HG03175 (cell line): Measurements from ENCODE around the gene USP53.
"Not testable (repeated sequence)": the region's sequence is repeated elsewhere in the genome, so short reads cannot be mapped to it uniquely, and the experiment has no call there.

Source experiments
- ATAC-seq: cut with Tn5 transposase; IDR thresholded peaks from one replicate; pipeline ENCODE4 v1.9.1; 2021; ENCODE audit warnings: mild to moderate bottlenecking, moderate library complexity; ENCODE audit not compliant: unreplicated experiment

USP53 gene

DNA sequence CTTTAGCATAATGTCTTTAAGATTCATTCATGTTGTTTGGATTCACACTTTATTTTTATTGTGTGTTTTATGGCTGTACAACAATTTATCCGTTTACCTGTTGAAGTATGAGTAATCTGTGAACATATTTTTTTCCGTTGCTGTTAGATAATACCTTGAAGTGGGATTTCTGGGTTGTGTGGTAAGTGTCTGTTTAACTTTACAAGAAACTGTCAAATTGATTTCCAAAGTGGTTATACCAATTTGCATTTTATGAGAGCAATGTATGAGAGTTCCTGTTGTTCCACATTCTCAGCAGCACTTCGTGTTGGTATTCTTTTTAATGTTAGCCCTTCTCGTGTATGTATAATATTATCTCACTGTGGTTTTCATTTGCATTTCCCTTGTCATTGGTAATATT, 53.6 kb downstream of the USP53 start:
- ATAC-seq, result no peak

DNA sequence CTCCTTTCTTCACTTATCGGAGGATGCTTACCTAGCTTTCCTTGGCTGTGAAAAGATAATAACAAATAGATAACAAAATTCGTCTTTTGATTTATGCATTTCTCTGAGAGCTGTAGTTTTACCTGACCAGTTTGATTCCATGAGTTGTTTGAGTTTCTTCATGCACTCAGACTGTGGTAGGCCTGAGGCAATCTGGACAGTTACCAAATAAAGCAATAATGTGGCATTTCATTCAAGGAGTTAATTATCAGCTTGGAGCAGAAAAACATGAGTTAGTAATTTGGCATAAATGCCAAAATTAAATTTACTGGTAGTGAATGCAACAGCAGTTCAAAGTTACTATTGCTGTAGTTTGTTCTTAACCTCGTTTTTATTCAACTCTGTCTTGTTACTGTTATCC, 56.0 kb downstream of the USP53 start:
- ATAC-seq, result no peak

DNA sequence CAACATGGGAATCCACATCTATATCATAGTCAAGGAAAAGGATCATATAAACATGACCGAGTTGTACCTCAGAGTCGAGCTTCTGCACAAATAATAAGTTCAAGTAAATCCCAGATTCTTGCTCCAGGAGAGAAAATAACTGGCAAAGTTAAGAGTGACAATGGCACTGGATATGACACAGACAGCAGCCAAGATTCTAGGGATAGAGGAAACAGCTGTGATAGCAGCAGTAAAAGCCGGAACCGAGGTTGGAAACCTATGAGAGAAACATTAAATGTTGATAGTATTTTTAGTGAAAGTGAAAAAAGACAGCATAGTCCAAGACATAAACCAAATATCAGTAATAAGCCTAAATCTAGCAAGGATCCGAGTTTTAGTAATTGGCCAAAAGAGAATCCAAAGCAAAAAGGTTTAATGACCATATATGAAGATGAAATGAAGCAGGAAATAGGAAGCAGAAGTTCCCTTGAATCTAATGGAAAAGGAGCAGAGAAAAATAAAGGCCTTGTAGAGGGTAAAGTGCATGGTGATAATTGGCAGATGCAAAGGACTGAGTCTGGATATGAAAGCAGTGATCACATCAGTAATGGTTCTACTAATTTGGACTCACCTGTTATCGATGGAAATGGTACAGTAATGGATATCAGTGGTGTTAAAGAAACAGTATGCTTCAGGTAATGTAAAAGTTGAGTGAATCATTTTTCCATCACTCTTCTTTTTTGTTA, 59.0 kb downstream of the USP53 start:
- no peak for ATAC-seq

DNA sequence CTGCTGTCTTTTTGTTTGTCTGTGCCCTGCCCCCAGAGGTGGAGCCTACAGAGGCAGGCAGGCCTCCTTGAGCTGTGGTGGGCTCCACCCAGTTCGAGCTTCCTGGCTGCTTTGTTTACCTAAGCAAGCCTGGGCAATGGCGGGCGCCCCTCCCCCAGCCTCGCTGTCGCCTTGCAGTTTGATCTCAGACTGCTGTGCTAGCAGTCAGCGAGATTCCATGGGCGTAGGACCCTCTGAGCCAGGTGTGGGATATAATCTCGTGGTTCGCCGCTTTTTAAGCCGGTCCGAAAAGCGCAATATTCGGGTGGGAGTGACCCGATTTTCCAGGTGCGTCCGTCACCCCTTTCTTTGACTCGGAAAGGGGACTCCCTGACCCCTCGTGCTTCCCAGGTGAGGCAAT, 67.0 kb downstream of the USP53 start:
- ATAC-seq, result not testable (repeated sequence)

DNA sequence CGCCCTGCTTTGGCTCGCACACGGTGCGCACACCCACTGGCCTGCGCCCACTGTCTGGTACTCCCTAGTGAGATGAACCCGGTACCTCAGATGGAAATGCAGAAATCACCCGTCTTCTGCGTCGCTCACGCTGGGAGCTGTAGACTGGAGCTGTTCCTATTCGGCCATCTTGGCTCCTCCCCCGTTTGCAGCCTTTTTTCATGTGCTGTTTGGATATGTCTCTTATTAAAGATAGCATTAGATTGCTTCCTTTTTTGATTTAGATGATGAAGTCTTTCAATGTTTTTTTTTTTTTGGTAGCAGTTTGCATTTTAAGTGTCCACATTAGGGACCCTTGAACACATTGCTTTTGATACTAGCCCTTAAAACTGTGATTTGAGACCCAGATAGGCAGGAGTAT, 67.4 kb downstream of the USP53 start:
- not testable (repeated sequence) for ATAC-seq

DNA sequence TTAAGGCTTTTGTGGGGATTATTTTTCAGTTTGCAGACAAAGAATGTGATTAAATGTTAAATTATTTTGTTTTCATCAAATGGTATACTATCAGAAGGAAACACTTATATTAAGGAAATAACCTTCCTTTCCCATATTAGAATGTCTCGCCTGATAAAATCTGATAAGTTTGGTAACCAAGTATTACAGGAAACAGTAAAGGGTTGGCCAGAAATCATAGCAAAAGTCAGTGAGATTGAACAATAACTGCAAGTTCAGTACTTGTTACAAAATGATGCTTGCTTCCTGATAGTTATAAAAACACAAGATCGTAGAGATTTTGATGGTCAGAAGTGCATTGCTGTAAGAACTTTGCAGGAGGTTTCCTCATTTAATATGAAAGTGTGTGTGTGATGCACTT, 68.9 kb downstream of the USP53 start:
- no peak for ATAC-seq

DNA sequence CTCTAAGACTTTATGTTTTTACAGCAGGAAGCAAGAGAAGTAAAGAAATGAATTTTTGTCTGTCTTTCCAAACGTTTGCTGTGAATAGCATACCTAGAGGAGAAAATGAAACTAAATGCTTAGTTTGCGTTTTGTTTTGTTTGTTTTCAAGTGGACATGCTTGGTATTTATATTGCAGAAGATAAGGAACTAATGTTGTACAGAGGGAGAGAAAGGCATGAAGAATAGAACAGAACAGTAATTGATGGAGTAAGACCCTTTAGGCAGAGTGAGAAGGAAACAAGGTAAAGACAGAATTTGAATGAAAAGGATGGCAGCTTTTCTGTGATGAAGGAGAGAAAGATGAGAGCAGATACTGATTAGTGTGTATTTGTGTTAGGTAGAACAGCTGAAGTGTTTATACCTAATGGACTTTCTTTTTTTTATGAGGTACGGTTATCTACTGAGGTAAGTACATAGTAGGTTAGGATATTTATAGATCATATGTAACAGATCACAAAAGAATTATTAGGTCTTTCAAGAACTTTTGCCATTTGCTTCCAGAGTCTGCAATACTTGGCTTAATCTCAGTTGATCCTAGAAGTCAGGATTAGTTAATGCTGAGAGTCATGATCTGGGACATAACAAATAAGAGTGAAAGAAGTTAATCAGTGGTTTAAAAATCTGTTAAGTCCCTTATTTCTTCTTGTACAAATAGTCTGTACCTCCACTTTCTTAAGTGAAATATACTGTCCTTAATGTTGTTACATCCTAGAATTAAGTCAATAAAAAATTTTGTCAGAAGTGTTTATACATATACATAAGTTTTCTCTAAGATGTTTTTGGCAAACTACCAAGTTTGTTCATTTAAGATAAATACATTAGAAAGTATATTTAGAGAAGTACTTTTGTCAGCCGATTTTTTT, 72.6 kb downstream of the USP53 start:
- peak; percentile 83 for ATAC-seq

DNA sequence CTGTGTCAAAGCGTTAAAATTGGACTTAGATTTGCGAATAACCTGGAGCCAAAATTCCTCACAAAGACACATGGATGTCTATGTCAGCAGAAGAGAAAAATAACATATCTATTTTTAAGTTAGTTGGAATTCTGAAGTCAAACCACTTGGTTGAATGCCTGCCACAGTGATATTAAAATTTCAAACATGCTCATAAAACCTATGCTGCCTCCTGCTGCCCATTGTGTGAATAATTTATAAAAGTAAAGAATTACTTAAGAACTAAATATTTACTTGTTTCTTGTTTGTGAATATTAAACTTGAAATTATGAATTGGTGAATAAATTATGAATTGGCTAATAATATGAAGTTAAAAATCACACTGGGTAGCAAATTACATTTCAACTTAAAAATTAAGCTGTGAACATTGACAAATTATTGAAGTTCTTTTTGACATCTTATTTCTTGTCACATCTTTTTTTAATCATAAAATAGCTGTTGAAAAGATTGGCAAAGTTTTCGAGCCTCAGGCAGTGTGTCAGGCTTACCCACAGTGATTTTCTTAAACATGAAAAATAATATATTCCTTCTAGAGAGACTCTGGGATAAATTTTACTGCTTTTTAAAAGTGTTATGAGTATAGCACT, 74.0 kb downstream of the USP53 start:
- ATAC-seq, result no peak

DNA sequence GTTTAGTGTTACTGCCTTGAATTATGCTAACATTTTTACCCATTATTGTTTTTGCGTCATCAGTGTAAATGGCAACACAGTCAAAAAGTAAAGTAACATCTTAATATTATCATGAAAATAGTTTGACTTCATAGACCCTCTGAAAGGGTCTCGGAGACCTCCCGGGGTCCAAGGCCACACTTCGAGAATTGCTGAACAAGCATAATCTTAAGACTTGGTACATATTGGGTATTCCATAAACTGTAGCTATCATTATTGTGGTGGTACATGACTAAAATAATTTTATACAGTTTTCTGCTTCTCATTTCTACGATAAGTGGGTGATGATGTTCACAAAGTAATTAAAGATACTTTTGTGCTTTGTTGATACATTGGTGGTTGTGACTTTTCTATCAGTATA, 76.8 kb downstream of the USP53 start:
- ATAC-seq, result no peak

DNA sequence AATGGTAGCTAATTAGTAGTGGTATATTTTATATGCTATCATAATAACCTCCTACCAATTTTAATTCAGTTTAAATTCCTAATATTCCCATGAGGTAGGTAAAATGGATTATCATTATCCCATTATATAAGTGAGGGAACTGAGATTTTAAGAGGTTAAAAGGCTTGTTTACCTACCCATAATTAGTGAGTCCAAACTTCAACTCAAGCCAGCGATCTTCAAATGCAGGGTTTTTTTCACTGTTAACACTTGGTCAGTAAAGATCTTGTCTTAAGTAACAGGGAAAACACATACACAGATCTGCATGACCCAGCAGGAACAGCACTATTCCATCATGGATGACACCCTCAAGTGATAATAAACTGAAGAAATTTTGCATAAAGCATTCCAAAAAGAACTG, 78.1 kb downstream of the USP53 start:
- no peak for ATAC-seq

DNA sequence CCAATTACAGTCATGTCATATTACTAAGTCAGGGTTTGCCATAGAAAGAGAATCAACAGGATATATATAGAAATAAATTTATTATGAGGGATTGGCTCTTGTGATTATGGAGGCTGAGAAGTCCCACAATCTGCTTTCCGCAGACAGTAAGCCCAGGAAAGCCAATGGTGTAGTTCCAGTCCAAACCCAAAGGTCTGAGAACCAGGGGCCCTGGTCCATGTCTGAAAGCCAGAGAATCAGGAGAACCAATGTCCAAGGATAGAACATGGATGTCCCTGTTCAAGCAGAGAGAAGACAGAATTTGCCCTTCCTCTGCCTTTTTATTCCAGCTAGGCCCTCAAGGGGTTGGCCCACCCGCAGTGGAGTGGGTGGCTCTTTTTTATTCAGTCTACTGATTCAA, 83.8 kb downstream of the USP53 start:
- no peak for ATAC-seq

DNA sequence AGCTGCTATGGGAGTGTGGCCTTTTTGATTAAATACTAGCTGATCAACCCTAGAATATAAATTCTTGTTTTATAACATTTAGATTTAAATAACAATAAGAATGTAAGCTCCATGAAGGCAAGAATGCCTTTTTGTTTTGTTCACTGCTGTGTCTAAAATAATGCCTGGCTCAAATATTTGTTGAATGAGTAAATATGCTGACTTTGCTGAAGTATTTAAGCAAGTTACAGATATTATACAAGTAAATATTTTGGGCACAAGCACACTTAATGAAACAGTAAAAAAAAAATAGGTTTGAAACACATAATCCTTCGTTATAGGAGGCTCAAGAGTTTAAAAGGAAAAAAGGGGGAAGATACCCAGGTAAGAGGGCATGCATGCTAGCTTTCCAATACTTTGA, 85.3 kb downstream of the USP53 start:
- ATAC-seq, result no peak

DNA sequence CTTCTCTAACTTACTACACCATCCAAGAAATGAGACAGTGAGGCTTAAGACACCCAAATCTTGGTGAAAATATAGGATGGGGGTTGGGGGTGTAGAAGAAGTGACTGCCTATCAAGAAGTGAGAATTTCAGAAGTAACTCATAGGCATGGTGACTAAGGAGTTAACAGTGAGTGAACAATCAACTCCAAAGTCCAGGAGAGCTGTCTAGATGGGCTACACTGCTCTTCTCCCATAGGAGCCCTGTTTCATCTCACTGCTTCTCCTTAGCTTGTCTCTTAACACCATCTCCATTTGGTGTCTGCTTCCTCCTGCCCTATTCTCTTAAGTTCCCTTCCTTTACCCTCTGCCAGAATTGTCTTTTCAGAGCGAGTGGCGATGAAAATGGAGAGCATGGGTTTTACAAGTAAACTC, 86.8 kb downstream of the USP53 start:
- no peak for ATAC-seq

DNA sequence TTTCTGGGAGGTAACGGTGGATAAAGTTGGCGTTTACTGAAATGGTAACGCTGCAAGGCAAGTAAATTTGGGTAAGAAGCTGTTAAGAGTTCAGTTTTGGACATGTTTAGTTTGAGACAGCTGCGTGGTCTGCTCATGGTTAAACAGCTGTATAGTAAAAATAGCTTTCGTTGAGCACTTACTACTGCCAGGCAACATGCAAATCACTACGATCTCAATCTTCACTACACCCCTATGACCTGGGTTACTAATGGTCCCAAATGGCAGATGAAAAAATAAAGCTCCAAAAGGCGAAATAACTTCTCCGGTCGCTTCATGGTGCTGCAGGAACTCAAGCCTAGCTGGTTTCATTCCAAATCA, 87.2 kb downstream of the USP53 start:
- peak; percentile 52 for ATAC-seq

DNA sequence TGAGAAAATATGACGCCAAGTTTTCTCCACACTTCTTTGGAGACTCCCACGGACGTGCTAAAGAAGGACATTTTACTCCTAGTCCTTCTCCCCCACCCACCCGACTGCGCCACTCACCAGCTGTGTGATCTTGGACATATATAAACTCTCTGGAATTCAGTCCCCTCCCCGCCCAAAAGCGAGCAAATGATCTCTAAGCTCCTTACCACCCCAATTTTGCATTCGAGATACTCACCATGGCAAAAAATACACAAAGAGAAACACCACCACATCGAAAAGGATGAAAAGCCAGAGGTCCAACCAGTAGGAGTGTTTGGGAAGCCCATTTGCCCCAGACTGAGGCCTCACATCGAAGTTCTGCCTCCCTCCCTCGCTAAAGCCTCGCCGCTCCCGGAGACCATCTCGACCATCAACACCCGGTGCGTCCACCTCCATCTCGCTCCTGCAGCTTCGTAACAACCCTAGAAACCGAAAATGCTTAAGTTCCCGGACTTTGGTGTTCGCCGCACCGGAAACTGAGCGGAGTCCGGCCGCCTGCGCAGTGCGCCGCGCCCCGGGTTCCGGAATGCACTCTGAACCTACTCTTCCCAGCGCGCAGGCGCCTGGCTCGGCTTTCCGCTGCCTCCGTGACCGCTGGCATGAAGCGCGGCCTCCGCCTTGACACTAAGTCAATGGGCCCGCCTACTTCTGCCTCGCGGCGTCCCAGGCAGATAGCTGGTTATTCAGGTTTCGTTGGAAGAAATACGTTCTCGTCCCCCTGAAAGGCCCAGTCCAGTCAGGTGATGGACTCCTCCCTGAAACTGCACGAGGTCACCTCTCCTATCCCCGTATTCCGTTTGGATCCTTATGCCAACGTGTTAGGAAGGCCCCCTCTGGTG, 87.8 kb downstream of the USP53 start:
- peak; percentile 94 for ATAC-seq

DNA sequence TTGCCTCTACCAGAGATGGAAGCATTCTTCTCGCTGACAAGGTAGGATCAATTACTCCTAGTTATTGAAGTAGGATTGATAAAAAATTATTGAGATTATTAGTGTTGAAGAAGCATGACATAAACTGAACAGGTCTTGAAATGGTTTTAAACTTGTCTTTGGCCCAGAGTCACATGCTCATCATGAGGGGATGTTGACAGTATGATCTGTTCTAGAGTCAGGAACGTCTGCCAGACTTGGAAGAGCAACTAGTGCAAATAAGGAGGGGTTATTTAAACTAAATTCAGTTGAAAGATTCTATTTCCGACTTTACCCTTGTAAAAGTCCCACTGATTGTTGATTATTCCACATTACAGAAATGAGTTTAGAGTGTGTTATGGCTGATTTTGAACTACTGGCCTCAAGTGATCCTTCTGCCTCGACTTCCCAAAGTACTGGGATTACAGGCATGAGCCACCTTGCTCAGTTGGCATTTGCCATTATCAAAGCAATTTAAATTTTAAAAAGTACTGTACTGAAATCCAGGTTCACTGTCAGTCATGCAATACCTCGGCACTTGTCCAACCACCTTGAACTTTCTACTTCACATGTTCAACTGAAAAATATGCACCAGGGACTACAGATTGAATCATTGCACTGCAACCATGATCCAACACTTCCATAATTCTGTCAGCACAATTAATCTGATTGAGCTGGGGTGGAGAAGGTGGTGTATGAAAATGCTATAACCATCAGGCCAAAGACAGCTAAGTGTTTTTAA, 89.7 kb downstream of the USP53 start:
- no peak for ATAC-seq

DNA sequence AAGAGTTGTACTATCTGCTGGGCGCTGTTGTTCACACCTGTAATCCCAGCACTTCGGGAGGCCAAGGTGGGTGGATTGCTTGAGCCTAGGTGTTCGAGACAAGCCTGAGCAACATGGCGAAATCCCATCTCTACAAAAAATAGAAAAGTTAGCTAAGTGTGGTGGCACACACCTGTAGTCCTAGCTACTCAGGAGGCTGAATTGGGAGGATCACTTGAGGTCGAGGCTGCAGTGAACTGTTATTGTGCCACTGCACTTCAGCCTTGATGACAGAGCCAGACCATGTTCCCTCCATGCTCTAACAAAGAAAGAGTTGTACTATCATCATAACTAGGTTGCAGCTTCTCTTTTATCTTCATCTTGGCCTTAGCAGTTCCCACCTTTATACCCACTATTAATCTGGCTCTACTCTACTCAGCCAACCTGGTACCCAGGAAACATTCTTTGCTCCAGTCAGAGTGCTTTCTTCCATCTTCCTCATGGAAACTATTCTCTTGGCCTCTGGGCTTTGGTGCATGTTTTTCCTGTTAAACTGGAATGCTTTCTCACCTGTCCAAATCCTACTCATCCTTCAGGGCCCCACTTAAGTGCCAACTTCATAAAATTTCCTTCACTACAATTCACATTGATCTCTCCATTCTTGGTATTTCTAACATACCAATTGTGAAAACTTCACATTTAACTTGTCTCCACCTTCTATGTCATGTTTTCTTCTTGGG, 91.2 kb downstream of the USP53 start:
- ATAC-seq, result no peak

DNA sequence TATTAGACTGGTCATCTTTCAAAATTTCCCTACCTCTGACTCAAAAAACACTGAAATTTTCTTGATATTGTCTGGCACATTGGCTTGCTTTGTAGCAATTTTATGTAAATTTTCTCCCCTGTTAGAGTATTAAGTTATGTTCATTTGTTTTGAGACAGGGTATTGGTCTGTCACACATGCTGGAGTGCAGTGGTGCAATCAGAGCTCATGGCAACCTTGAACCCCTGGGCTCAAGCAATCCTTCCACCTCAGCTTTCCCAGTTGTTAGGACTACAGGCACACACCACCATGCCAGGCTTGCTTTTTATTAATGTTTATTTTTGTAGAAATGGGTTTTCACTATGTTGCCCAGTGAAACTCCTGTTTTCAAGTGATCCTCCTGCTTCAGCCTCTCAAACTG, 91.9 kb downstream of the USP53 start:
- no peak for ATAC-seq

DNA sequence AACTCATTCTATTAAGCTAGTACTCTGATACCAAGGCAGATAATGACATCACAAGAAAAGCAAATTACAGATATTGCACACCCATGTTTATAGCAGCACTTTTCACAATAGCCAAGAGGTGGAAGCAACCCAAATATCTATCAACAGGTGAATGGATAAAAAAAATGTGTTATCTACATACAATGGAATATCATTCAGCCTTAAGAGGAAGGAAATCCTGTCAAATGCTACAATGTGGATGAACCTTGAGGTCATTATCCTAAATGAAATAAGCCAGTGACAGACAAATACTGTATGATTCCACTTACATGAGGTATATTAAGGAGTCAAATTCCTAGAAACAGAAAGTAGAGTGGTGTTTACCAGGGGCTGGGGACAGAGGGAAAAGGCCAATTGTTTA, 95.1 kb downstream of the USP53 start:
- ATAC-seq, result no peak

DNA sequence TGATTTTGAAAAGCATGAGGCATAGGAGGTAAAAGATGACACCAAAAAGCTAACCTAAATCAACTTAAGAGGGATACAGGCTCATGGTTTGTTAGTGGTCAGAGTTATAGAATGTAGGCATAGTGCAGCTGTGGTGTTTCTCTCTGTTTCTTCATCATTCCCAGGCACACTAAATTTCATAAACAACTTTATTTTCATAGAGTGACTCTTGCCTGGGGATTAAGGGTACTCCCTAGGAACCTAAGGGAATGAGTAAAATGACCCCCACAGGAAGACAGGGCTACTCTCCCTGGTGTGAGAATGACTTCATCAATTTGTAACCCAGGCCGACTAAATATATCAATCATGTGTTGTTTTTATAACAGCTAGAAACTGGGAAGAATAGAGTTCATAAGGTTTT, 98.3 kb downstream of the USP53 start:
- no peak for ATAC-seq
